GM19372 (cell line): Measurements from ENCODE around the gene CDH10.

ENCODE experiments used
- ATAC-seq: cut with Tn5 transposase; IDR thresholded peaks from one replicate; pipeline ENCODE4 v1.9.1; 2021; ENCODE audit warnings: mild to moderate bottlenecking, low read depth, moderate library complexity; ENCODE audit not compliant: unreplicated experiment

CDH10 gene

DNA sequence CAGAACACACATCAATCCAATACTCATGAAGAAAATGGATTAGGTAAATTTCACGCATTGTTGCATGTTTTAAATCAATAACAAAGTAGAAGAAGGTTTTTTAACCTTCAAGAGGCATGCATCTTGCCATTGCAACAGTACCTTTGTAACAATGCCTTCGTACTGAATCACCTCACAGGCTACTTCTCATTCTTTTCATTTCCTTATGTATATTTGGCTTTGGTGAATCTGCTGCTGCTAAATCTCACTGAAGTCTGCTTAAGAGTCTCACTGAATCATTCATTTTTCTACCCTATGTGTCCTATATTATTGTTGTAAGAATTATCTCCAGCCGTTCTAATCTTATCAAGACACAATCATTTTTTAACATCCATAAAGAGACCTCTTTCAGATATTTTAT is 152.5 kb downstream of the CDH10 start:
- no peak for ATAC-seq

DNA sequence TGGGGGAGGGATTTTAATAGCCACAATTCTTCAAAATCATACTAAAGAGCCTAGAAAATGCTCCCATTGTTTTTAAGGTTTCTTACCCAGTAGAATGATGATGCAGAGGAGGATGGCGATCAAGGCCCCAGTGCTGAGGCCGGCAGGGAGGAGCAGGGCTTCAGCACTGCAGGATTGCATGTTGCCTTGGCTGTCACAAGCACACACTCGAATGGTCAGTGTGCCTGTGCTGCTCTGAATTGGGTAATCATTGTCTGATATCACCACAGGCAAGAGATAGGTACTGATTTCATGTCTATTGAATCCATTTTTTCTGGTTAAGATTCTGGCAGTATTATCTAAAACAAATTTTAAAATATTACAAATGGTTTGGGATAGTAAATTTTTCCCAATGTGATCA is 153.3 kb downstream of the CDH10 start:
- ATAC-seq = no peak

DNA sequence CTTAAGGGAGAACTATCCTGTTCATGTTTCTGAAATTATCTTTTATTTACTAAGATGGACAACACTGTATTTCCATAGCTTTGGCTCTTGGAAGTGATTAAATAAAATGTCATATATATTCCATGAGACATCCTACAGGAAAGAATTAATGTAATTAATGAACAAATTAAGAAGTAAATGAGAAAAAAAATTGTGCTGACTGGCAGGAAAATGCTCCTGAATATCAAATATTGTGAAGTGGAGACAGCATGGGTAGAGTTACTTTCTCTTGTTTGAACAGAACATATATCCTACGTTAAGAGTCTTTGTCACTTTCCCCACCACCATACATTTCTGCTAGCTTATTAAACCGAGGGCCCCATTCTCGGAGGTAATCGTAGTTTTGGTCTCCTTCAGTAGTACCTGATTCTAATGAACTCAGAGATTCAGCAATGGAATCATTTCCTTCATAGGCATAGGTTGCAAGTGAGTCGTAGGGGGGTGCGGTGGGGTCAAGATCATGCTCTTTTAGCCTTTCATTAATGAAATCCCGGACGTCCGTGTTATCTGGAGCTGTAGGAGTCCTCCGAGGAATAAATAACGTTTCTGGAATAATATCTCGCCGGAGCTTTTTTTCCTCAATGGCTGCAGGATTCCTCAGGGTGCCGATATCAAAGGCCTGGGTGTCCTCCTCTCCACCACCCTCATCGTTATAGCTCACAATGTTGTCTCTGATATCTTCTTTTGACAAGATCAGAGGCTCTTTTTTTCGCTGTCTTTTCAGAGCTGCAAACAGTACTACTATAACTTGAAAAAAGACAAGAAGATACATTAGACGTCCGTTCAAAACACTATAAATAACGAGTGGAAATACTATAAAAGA is 157.2 kb downstream of the CDH10 start:
- no peak for ATAC-seq

DNA sequence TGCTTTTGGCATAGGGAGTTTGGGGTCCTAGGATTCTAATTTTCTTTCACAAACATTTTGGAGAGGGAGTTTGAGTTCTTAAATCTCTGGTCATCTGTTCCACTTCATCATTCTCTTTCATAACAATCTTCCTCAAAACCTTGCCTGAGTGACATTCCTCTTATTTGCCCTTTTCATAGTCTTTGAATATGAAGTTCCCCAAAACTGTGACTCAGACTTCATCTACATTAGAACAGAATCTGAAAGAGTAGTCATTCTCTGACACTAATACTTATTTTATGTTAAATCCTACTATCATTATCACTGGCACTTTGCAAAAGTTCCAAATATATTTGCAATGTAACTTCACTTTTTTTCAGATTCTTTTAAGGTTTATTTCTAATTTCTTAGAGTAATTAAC is 163.8 kb downstream of the CDH10 start:
- ATAC-seq = no peak

DNA sequence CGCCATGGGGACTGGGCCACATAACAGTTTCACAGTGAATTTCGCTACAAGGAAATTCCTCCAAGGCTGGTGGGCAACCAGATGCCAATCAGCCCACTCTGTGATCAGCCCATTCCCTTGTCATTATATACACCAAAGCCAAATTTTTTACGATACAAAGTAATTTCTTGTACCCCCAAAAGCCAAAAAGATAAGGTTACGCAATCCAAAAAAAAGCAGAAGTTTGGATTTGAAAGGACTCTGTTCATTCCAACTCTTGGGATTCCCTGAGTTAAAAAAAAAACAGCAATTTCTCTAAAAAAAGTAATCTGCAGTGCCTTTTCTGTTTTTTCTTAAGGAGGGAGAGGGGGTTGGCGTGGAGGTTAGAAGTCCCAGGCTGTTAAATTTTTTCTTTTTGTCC is 166.8 kb downstream of the CDH10 start:
- ATAC-seq = no peak

DNA sequence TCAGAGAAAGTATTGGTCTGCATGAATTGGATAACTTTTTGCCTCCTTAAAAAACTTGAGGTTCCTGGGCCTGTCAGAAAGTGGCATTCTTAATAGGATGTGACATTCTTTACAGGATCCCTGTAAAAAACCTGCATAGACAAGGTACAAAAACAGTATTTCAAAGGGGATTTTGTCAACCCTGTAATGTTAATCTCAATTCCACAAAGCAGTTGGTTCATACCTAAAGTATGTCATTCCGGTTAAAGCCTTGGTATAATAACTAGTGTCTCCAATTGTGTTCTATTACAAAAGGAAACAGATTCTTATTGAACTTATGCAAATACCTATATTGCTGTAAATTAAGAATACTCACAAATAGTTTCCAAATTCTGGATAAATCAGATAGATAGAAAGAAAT is 169.7 kb downstream of the CDH10 start:
- ATAC-seq = no peak

DNA sequence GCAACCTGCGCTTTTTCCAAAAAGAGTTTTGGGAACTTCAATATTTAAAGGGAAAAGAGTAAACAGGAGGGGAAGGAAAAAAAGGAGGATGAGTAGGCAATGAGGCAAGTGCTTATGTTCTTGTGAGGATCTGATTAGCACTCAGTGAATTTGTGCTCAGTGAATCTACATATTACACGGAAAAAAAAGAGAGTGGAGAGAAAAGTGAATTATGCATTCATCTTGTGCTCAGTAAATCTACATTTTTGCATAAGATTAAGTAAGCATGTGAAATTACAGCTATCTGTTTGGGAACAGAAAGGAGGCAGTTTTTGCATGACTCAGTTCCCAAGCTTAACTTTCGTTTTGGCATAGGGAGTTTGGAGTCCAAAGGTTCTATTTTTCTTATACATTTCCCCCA is 170.1 kb downstream of the CDH10 start:
- ATAC-seq = no peak

DNA sequence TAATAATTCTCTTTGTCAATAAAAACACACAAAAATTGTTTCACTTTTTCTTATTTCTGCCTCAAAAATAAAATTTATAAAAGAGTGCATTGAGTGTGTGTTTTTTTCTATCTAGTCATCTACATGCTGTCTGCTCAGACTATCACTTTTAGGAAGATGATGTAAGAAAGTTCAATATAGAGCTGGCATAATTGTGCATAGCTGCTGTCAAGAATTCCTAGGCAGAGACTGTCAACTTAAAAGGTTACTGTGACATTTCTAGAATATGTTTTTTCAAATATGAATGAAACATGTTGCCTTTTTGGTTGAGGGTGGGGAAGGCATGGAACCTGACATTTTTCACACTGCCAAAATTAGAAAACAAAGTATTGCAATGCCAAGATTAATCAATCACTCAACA is 172.3 kb downstream of the CDH10 start:
- no peak for ATAC-seq

DNA sequence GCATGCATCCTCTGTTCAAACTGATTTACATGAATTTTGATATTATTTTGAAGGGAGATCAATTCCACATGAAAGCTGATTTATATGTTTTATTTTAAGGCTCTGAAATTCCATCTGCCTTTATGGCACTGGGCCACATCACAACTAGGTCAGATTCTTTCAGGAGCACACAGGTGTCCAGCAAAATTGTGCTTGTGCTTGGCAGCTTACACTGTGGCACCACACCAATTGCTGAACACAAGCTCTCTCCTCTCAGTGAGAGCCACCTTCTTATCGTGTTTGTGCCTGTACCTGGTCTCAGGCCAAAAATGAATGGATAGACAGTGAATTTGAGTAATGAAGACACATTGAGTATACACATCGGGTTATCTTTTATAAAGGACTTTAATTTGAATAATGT is 200.4 kb downstream of the CDH10 start:
- ATAC-seq = no peak

DNA sequence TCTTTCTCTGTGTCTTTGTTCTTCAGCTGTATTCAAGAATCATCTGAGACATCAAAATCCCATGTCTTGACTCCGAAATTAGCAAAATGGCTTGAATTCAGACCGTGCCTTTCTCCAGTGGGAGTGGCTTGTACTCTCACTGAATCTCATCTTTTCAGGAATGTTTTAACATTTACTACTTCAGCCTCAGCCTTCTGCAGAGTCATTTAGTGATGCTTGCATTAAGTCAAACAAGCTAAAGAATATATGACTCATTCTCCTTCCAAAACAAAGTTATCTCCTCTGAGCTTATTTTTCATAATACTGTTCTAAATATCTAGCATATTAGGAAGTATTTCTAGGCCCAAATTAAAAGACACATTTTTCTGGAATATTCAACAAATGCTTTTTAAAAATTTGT is 205.3 kb downstream of the CDH10 start:
- no peak for ATAC-seq
